ENCODE results near the gene COL6A5. TPM values are rescaled to one million over a fixed set of nuclear protein-coding genes. Genes with fewer than 3 reads are reported as not detected.
"Not testable (repeated sequence)": the region's sequence is repeated elsewhere in the genome, so short reads cannot be mapped to it uniquely, and the experiment has no call there.

COL6A5 gene
- total RNA-seq, 4 donors from 2014 or later: 0.15 to 2.1 (median 0.44) TPM

- Histone ChIP-seq H3K27me3 (no peaks in the 10 kb centered on the region), H3K27ac (no peak overlapping the region), H3K36me3 (no peaks in the 10 kb centered on the region), H3K9me3 (no peaks in the 10 kb centered on the region), H3K4me3 (no peak overlapping the region), H3K4me1 (no peaks in the 10 kb centered on the region)
- TF ChIP-seq, protein P1, sequence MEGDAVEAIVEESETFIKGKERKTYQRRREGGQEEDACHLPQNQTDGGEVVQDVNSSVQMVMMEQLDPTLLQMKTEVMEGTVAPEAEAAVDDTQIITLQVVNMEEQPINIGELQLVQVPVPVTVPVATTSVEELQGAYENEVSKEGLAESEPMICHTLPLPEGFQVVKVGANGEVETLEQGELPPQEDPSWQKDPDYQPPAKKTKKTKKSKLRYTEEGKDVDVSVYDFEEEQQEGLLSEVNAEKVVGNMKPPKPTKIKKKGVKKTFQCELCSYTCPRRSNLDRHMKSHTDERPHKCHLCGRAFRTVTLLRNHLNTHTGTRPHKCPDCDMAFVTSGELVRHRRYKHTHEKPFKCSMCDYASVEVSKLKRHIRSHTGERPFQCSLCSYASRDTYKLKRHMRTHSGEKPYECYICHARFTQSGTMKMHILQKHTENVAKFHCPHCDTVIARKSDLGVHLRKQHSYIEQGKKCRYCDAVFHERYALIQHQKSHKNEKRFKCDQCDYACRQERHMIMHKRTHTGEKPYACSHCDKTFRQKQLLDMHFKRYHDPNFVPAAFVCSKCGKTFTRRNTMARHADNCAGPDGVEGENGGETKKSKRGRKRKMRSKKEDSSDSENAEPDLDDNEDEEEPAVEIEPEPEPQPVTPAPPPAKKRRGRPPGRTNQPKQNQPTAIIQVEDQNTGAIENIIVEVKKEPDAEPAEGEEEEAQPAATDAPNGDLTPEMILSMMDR (IDR thresholded peaks at IDR 0.05): no peak
- TF ChIP-seq POLR2A (IDR thresholded peaks at IDR 0.05) (no peak), POLR2AphosphoS5 (IDR thresholded peaks at IDR 0.05) (no peak), EP300 (IDR thresholded peaks at IDR 0.05) (no peak)
- WGBS: 80% methylated on average over 2 of the region's 2 CpGs
- no peak for DNase-seq (ENCODE audit: low spot score in 2 of 2)
Measured at GRCh38 chr3:130429713-130430023, 84.2 kb downstream of the COL6A5 start.

DNA sequence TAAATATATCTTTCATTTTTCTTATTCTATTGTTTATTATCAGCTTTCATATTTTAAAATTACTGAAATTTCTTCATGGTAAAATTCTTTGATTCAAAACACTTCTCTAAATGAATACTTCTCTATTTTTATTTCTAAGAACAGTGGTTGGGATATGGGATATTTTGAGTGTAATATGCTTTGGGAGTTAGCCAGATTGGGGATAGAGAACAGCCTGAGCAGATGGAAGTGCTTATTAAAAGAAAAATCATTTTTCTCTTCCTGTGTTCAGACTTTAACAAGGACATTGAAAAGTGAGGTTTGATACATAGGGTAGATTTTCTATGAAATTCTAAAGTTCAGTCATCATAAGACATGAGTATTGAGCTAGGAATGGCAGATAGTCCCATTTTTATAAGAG, 84.8 kb downstream of the COL6A5 start:
- H3K4me1 ChIP-seq: no peaks in the 10 kb centered on the region
- no peaks in the 10 kb centered on the region for H3K9me3 ChIP-seq
- no peaks in the 10 kb centered on the region for H3K27me3 ChIP-seq
- no peak overlapping the region for H3K27ac ChIP-seq
- no peak for DNase-seq (ENCODE audit: low spot score in 2 of 2)
- TF ChIP-seq, protein P1 (IDR thresholded peaks at IDR 0.05): no peak
- TF ChIP-seq POLR2A (IDR thresholded peaks at IDR 0.05) (no peak), POLR2AphosphoS5 (IDR thresholded peaks at IDR 0.05) (no peak), EP300 (IDR thresholded peaks at IDR 0.05) (no peak)
- H3K36me3 ChIP-seq: no peaks in the 10 kb centered on the region
- H3K4me3 ChIP-seq: no peak overlapping the region

GRCh38 chr3:130432086-130432485, 86.6 kb downstream of the COL6A5 start:
- H3K27ac ChIP-seq; H3K9me3 ChIP-seq; H3K36me3 ChIP-seq; H3K4me1 ChIP-seq; H3K27me3 ChIP-seq; DNase-seq (ENCODE audit: low spot score in 2 of 2); H3K4me3 ChIP-seq: not testable (repeated sequence)
- WGBS: 86% methylated on average over 10 of the region's 10 CpGs

DNA sequence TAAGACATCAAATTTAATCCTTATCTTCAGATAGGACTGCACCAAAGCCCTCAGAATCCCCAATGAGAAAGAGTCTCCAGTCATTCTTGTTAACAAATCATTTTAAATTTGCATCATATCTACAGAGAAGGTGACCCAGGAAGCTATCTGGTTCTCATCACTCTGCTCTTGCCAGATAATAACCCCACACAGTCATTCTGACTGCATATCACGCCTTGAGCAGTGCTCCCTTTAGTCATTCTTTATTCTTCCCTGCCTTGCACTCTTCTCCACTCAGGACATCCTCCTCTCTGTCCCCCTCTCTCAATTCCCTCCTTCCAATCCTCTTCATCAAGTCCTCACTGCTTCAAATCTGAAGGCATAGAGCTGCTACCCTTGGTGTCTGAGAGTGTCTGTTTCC, 87.8 kb downstream of the COL6A5 start:
- H3K27me3 ChIP-seq: no peaks in the 10 kb centered on the region

DNA sequence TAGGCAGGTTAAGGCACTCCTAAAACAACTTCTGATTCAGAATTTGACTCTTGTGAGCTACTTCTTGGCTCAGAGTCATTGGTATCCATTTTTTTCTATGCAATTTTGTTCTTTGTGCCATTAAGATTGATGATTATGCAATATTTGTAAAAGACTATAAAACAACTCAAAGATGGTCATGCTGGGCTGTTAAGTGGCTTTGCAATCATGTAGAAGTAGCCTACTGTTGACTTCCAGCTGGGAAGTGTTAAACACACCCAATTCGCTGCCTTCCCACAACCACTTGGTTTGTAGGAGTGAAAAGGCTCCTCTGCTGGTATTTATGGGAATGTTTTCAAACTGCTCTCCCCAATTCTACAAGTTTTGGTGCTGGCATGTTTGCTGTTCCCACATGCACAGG, 96.8 kb downstream of the COL6A5 start:
- H3K4me3 ChIP-seq: no peak overlapping the region
- no peaks in the 10 kb centered on the region for H3K27me3 ChIP-seq
- WGBS: 70% methylated on average over 1 of the region's 1 CpG
- no peaks in the 10 kb centered on the region for H3K9me3 ChIP-seq
- DNase-seq (ENCODE audit: low spot score in 2 of 2): no peak
- TF ChIP-seq, protein P1 (IDR thresholded peaks at IDR 0.05): no peak
- no peak for TF ChIP-seq EP300 (IDR thresholded peaks at IDR 0.05)
- H3K27ac ChIP-seq: no peak overlapping the region
- H3K36me3 ChIP-seq: no peaks in the 10 kb centered on the region
- H3K4me1 ChIP-seq: no peaks in the 10 kb centered on the region

More for the DNA sequence above, 87.8 kb downstream of the COL6A5 start:
- Histone ChIP-seq H3K27ac (no peak overlapping the region), H3K4me3 (no peak overlapping the region), H3K4me1 (no peaks in the 10 kb centered on the region), H3K9me3 (no peaks in the 10 kb centered on the region), H3K36me3 (no peaks in the 10 kb centered on the region)
- 58% methylated on average over 1 of the region's 1 CpG for WGBS
- TF ChIP-seq EP300 (IDR thresholded peaks at IDR 0.05) (no peak), POLR2A (IDR thresholded peaks at IDR 0.05) (no peak), POLR2AphosphoS5 (IDR thresholded peaks at IDR 0.05) (no peak)
- TF ChIP-seq, protein P1 (IDR thresholded peaks at IDR 0.05): no peak
- DNase-seq (ENCODE audit: low spot score in 2 of 2): no peak

DNA sequence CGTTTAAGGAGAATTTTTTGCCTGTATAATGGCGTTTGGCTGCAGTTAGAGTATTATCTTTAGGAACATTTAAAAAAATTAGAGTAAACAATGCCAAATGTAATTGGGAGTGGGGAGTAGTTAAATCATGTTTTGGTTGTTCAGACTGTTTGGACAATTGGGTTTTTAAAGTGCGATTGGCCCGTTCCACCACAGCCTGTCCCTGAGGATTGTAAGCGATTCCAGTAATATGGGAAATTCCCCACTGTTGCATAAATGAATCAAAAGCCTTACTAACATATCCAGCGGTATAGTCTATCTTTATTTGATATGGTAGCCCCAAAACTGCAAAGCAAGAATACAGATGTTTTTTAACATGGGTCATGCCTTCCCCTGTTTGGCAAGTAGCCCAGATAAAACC, 101.4 kb downstream of the COL6A5 start:
- not testable (repeated sequence) for H3K27me3 ChIP-seq; H3K36me3 ChIP-seq; H3K9me3 ChIP-seq; H3K4me3 ChIP-seq; H3K27ac ChIP-seq; DNase-seq (ENCODE audit: low spot score in 2 of 2); H3K4me1 ChIP-seq
- 82% methylated on average over 6 of the region's 6 CpGs for WGBS

DNA sequence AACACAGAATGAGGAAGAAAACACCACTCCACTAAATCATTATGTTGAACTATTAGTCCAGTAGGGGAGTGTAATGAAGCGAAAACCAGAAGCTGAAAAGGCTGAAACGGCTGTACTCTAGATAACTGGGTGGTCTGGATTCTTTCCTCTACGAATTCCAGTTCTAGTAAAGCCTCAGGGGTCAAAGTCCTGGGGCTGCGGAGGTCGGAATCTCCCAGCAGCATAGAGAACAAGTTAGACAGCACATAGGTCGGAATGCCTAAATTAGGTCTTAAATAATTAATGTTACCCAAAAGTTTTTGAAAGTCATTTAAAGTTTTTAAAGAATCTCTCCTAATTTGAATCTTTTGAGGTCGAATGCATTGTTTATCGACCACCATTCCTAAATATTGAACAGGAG, 102.7 kb downstream of the COL6A5 start:
- not testable (repeated sequence) for H3K27ac ChIP-seq
- 56% methylated on average over 8 of the region's 8 CpGs for WGBS

More for the DNA sequence above, 102.7 kb downstream of the COL6A5 start:
- not testable (repeated sequence) for H3K36me3 ChIP-seq; H3K9me3 ChIP-seq; H3K4me3 ChIP-seq; H3K27me3 ChIP-seq; DNase-seq (ENCODE audit: low spot score in 2 of 2); H3K4me1 ChIP-seq

Data from suprapubic skin (tissue), 4 donors.